Activated CD4-positive, alpha-beta memory T cell treated with anti-CD3 and anti-CD28 coated beads for 36 hours (primary cell): ENCODE data around the gene UCKL1. TPM values are rescaled to one million over a fixed set of nuclear protein-coding genes. Genes with fewer than 3 reads are reported as not detected.

Experiments used
- CTCF ChIA-PET: fragments of 350-600 bp; sonication (Branson Sonifier 250); formaldehyde crosslinking; loops from one replicate; lab custom pipeline; 2021; ENCODE audit warnings: antibody characterized with exemption, inconsistent platforms; lab: Charles Lee
- POLR2A ChIA-PET: fragments of 350-600 bp; sonication (Branson Sonifier 250); formaldehyde crosslinking; loops from one replicate; lab custom pipeline; 2021; ENCODE audit warnings: antibody characterized with exemption; lab: Charles Lee
- DNase-seq: peaks from one replicate; pipeline ENCODE4 v3.0.0-alpha.2; 2020
- H3K27ac Mint-ChIP-seq: one replicate; pipeline ENCODE4 v1.8.0; 2021; ENCODE audit warnings: mixed read lengths
- H3K27me3 Mint-ChIP-seq: one replicate; pipeline ENCODE4 v1.8.0; 2021; ENCODE audit warnings: mixed read lengths
- H3K36me3 Mint-ChIP-seq: one replicate; pipeline ENCODE4 v1.8.0; 2021; ENCODE audit warnings: mixed read lengths
- H3K4me1 Mint-ChIP-seq: one replicate; pipeline ENCODE4 v1.8.0; 2021; ENCODE audit warnings: low read depth, mixed read lengths
- H3K4me3 Mint-ChIP-seq: one replicate; pipeline ENCODE4 v1.8.0; 2021; ENCODE audit warnings: mild to moderate bottlenecking, mixed read lengths
- H3K9me3 Mint-ChIP-seq: one replicate; pipeline ENCODE4 v1.8.0; 2021; ENCODE audit warnings: mixed read lengths
- intact Hi-C: fragments of 100-400 bp; cut with micrococcal nuclease; formaldehyde crosslinking; loops from one replicate; pipeline ENCODE4 v1.15.1; 2023
- total RNA-seq, 2 experiments: library from RNA; stranded (reverse); gene quantifications; one replicate each; pipeline ENCODE4 v1.2.3, GENCODE V29; 2021

The UCKL1 gene
- total RNA-seq, 2 experiments from 2014 or later, result 26.6 to 29.6 TPM

GRCh38 chr20:63947638-63948456 lies 8.4 kb downstream of the UCKL1 start:
- H3K27ac Mint-ChIP-seq, result peak overlapping the region; percentile 57
- ChIA-PET CTCF (no interaction called here), POLR2A (no interaction called here)
- H3K4me3 Mint-ChIP-seq, result peak overlapping the region; percentile 47
- H3K4me1 Mint-ChIP-seq, result peaks cover 42% of the 10 kb centered on the region
- intact Hi-C loops, result no loop called here
- DNase-seq, result peak; percentile 55
- no peaks in the 10 kb centered on the region for H3K27me3 Mint-ChIP-seq
- peaks cover 4% of the 10 kb centered on the region for H3K36me3 Mint-ChIP-seq
- no peaks in the 10 kb centered on the region for H3K9me3 Mint-ChIP-seq

GRCh38 chr20:63946986-63947637 lies 9.1 kb downstream of the UCKL1 start:
- no peak overlapping the region for H3K4me3 Mint-ChIP-seq

GRCh38 chr20:63945921-63946920 lies 10.0 kb downstream of the UCKL1 start:
- Mint-ChIP-seq H3K4me1 (peaks cover 40% of the 10 kb centered on the region), H3K27ac (no peak overlapping the region), H3K36me3 (peaks cover 4% of the 10 kb centered on the region), H3K9me3 (no peaks in the 10 kb centered on the region), H3K27me3 (no peaks in the 10 kb centered on the region), H3K4me3 (no peak overlapping the region)
- intact Hi-C loops, result no loop called here
- no peak for DNase-seq
- ChIA-PET POLR2A (no interaction called here), CTCF (no interaction called here)

More at GRCh38 chr20:63946986-63947637, 9.1 kb downstream of the UCKL1 start:
- no peaks in the 10 kb centered on the region for H3K9me3 Mint-ChIP-seq
- H3K27ac Mint-ChIP-seq, result no peak overlapping the region
- CTCF ChIA-PET, result no interaction called here
- no peak for DNase-seq
- H3K4me1 Mint-ChIP-seq, result peaks cover 40% of the 10 kb centered on the region
- no peaks in the 10 kb centered on the region for H3K27me3 Mint-ChIP-seq
- POLR2A ChIA-PET, result no interaction called here
- H3K36me3 Mint-ChIP-seq, result peaks cover 4% of the 10 kb centered on the region
- intact Hi-C loops, result no loop called here

GRCh38 chr20:63945031-63945658 lies 11.1 kb downstream of the UCKL1 start:
- H3K4me1 Mint-ChIP-seq, result peaks cover 37% of the 10 kb centered on the region

GRCh38 chr20:63944078-63944941 lies 11.9 kb downstream of the UCKL1 start:
- Mint-ChIP-seq H3K27me3 (no peaks in the 10 kb centered on the region), H3K27ac (no peak overlapping the region), H3K4me3 (no peak overlapping the region), H3K36me3 (peaks cover 11% of the 10 kb centered on the region), H3K9me3 (no peaks in the 10 kb centered on the region), H3K4me1 (peaks cover 30% of the 10 kb centered on the region)
- ChIA-PET CTCF (no interaction called here), POLR2A (interaction anchor here (1.3 kb wide), 1 partner anchor 8 kb away, joined by 4 read pairs; no protein-coding TSS in a partner anchor)
- no peak for DNase-seq
- intact Hi-C loops, result no loop called here

More at GRCh38 chr20:63945031-63945658, 11.1 kb downstream of the UCKL1 start:
- intact Hi-C loops, result no loop called here
- POLR2A ChIA-PET, result no interaction called here
- H3K9me3 Mint-ChIP-seq, result no peaks in the 10 kb centered on the region
- H3K4me3 Mint-ChIP-seq, result no peak overlapping the region
- no peak for DNase-seq
- no peak overlapping the region for H3K27ac Mint-ChIP-seq
- peaks cover 9% of the 10 kb centered on the region for H3K36me3 Mint-ChIP-seq
- CTCF ChIA-PET, result no interaction called here
- H3K27me3 Mint-ChIP-seq, result no peaks in the 10 kb centered on the region

- CTCF ChIA-PET, result no interaction called here
- no peak overlapping the region for H3K4me3 Mint-ChIP-seq
- POLR2A ChIA-PET, result interaction anchor here (1.3 kb wide), 1 partner anchor 8 kb away, joined by 4 read pairs; no protein-coding TSS in a partner anchor
- H3K27ac Mint-ChIP-seq, result no peak overlapping the region
- peaks cover 24% of the 10 kb centered on the region for H3K4me1 Mint-ChIP-seq
- no peaks in the 10 kb centered on the region for H3K27me3 Mint-ChIP-seq
- no peak for DNase-seq
- H3K36me3 Mint-ChIP-seq, result peaks cover 11% of the 10 kb centered on the region
- intact Hi-C loops, result no loop called here
- H3K9me3 Mint-ChIP-seq, result no peaks in the 10 kb centered on the region
Observed at GRCh38 chr20:63943808-63944077, 12.5 kb downstream of the UCKL1 start.

GRCh38 chr20:63942969-63943807 lies 13.0 kb downstream of the UCKL1 start:
- Mint-ChIP-seq H3K27ac (no peak overlapping the region), H3K4me1 (peaks cover 20% of the 10 kb centered on the region), H3K4me3 (no peak overlapping the region), H3K36me3 (peaks cover 11% of the 10 kb centered on the region), H3K9me3 (no peaks in the 10 kb centered on the region), H3K27me3 (no peaks in the 10 kb centered on the region)
- POLR2A ChIA-PET, result interaction anchor here (1.3 kb wide), 1 partner anchor 9 kb away, joined by 4 read pairs; no protein-coding TSS in a partner anchor
- CTCF ChIA-PET, result no interaction called here
- no peak for DNase-seq
- intact Hi-C loops, result no loop called here

- Mint-ChIP-seq H3K4me1 (peaks cover 12% of the 10 kb centered on the region), H3K27me3 (no peaks in the 10 kb centered on the region), H3K36me3 (peaks cover 11% of the 10 kb centered on the region), H3K9me3 (no peaks in the 10 kb centered on the region), H3K27ac (peak overlapping the region; percentile 77), H3K4me3 (no peak overlapping the region)
- CTCF ChIA-PET, result no interaction called here
- intact Hi-C loops, result no loop called here
- POLR2A ChIA-PET, result interaction anchor here (1.3 kb wide), 1 partner anchor 10 kb away, joined by 4 read pairs; no protein-coding TSS in a partner anchor
- peak; percentile 63 for DNase-seq
Observed at GRCh38 chr20:63942250-63942951, 13.8 kb downstream of the UCKL1 start.

- H3K36me3 Mint-ChIP-seq, result peaks cover 11% of the 10 kb centered on the region
Observed at GRCh38 chr20:63941282-63942081, 14.7 kb downstream of the UCKL1 start.

More at GRCh38 chr20:63941282-63942081, 14.7 kb downstream of the UCKL1 start:
- Mint-ChIP-seq H3K27ac (peak overlapping the region; percentile 49), H3K27me3 (no peaks in the 10 kb centered on the region), H3K4me1 (peaks cover 5% of the 10 kb centered on the region), H3K9me3 (no peaks in the 10 kb centered on the region), H3K4me3 (no peak overlapping the region)
- POLR2A ChIA-PET, result no interaction called here
- CTCF ChIA-PET, result interaction anchor here (0.9 kb wide), 1 partner anchor 33 kb away, joined by 4 read pairs; no protein-coding TSS in a partner anchor
- peak; percentile 85 for DNase-seq
- intact Hi-C loops, result no loop called here
